Subcutaneous abdominal adipose tissue (tissue), 5 donors: ENCODE data around the gene MAML3.

Source experiments
- H3K27ac ChIP-seq: one replicate; pipeline ENCODE4 v1.7.0; 2013; ENCODE audit warnings: low read depth, mild to moderate bottlenecking, inconsistent platforms, low read length, moderate library complexity
- H3K27me3 ChIP-seq, 5 donors: one replicate each; pipeline ENCODE4 v1.7.0; 2013; ENCODE audit warnings: low read length in 5 of 5, inconsistent platforms in 1 of 5; ENCODE audit not compliant: control insufficient read depth in 5 of 5, insufficient read depth in 4 of 5
- H3K36me3 ChIP-seq, 5 donors: one replicate each; pipeline ENCODE4 v1.7.0; 2013; ENCODE audit warnings: low read length in 5 of 5; ENCODE audit not compliant: control insufficient read depth in 5 of 5, insufficient read depth in 5 of 5
- H3K4me1 ChIP-seq, 5 donors: one replicate each; pipeline ENCODE4 v1.7.0; 2013; ENCODE audit warnings: low read length in 5 of 5, mild to moderate bottlenecking in 3 of 5, moderate library complexity in 1 of 5; ENCODE audit not compliant: control insufficient read depth in 5 of 5, insufficient read depth in 5 of 5
- H3K4me3 ChIP-seq, 5 donors: one replicate each; pipeline ENCODE4 v1.7.0; 2013; ENCODE audit warnings: low read length in 5 of 5, low read depth in 1 of 5
- H3K9ac ChIP-seq, 5 donors: one replicate each; pipeline ENCODE4 v1.7.0; 2013; ENCODE audit warnings: low read length in 5 of 5, mild to moderate bottlenecking in 4 of 5, moderate library complexity in 3 of 5
- H3K9me3 ChIP-seq, 5 donors: one replicate each; pipeline ENCODE4 v1.7.0; 2013; ENCODE audit warnings: low read length in 5 of 5; ENCODE audit not compliant: control insufficient read depth in 5 of 5
- donor health status: healthy.
- donor health status: healthy.
- donor health status: healthy.
- donor health status: healthy.
- donor health status: healthy.

The MAML3 gene

DNA sequence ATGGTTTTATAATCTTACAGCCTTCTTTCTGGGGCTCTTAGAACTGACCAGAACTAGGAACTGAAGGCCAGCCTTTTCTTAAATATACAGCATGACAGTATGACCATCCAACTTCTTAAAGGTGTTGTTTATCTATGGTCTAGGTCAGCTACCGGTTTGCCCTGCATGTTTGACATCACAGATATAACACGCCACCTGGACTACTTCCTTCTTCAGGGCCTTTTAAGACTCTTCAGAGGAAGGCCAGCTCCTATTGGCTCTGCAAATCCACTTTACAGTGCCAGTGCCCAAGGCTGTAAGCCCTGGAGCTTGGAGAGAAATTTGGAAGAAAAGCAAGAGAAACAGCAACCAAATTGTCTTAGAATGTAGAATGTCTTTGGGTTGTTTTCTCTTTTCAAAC lies 302.9 kb downstream of the MAML3 start:
- Histone ChIP-seq H3K9me3 (no peaks in the 10 kb centered on the region), H3K9ac (no peak overlapping the region), H3K27ac (no peak overlapping the region), H3K4me1 (no peaks in the 10 kb centered on the region), H3K36me3 (peaks cover 0 to 3% (median 0%) of the 10 kb centered on the region in 5 donors), H3K4me3 (no peak overlapping the region), H3K27me3 (no peaks in the 10 kb centered on the region)

DNA sequence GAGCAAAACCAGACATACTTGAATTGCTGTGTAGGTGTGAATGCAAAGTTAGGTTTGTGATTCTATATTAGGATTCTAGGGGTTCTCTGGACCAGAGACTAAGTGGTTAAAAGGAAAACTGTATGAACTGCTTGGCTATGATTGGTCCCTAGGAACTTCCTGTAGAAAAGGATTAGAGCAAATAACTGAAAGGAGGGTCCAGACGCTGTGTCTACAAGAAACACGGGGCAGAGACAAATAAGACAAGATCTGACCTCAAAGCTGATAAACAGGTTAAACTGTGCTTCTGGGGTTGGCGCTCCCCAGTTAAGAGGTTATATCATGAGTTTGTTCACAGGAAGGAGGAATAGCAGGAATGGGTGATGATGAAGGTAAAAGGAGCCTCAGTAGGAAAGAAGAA lies 304.8 kb downstream of the MAML3 start:
- no peak overlapping the region for H3K4me3 ChIP-seq

DNA sequence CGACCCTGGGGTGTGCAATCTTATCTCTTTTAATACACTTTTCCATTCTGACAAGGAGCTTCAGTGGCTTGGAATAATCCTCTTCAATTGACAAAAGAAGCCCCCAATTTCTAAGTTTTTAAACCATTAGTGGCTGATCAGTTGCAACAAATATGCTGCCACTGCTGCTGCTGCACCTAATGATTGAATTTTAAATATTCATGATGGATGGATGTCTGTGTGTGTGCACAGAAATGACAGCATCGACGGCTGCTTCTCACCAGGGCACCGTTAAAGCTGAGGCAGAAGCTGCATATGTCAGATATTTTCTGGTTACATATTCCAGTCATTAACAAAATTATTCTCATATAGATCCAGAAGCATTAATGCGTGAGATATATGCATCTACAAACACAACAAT lies 306.0 kb downstream of the MAML3 start:
- no peaks in the 10 kb centered on the region for H3K9me3 ChIP-seq
- no peaks in the 10 kb centered on the region for H3K4me1 ChIP-seq
- no peak overlapping the region for H3K27ac ChIP-seq
- H3K36me3 ChIP-seq: no peaks in the 10 kb centered on the region
- H3K27me3 ChIP-seq: no peaks in the 10 kb centered on the region
- no peak overlapping the region for H3K9ac ChIP-seq
- H3K4me3 ChIP-seq: no peak overlapping the region

More for the DNA sequence above, 304.8 kb downstream of the MAML3 start:
- Histone ChIP-seq H3K4me1 (no peaks in the 10 kb centered on the region), H3K9ac (no peak overlapping the region), H3K27me3 (no peaks in the 10 kb centered on the region), H3K36me3 (no peaks in the 10 kb centered on the region), H3K9me3 (no peaks in the 10 kb centered on the region), H3K27ac (no peak overlapping the region)

DNA sequence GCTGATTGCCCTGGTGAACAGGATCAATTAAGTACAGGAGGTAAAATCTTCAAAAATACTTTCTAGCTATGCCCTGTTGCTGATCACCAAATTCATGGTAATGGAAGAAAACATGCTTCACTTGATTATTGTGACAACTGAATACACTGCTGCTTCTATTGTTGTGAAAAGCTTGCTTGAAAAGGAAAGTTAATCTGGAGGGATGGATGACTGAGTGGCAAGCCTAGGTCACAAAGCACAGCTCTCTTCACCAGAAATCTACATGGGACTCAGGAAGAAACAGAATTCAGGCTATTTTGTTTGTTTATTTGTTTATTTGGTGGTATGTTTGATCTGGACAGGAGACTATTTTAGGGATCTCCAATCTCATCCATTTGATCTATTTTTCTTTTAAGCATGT lies 306.4 kb downstream of the MAML3 start:
- Histone ChIP-seq H3K27me3 (no peaks in the 10 kb centered on the region), H3K9me3 (no peaks in the 10 kb centered on the region), H3K9ac (no peak overlapping the region), H3K4me3 (no peak overlapping the region), H3K36me3 (no peaks in the 10 kb centered on the region), H3K4me1 (no peaks in the 10 kb centered on the region), H3K27ac (no peak overlapping the region)

DNA sequence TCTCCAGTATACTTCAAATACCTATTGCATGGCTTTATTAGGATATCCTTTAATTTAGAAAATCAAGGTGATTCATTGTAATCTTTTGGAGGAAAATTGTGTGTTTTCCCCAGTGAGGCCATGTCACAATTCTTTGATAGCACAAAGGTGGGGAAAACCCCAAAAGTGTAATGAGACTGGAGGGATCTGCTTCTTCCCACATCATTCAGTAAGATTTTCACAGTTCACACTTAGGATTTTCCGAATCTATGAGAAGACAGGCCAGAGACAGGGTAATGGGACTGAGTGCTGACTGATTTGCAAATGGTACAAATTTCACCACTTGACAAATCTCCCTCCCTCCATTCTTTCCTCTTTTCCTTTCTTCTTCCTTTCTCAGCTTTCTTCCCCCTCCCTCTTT lies 307.2 kb downstream of the MAML3 start:
- Histone ChIP-seq H3K27me3 (no peaks in the 10 kb centered on the region), H3K9ac (no peak overlapping the region), H3K4me1 (peaks cover 0 to 3% (median 0%) of the 10 kb centered on the region in 5 donors)

DNA sequence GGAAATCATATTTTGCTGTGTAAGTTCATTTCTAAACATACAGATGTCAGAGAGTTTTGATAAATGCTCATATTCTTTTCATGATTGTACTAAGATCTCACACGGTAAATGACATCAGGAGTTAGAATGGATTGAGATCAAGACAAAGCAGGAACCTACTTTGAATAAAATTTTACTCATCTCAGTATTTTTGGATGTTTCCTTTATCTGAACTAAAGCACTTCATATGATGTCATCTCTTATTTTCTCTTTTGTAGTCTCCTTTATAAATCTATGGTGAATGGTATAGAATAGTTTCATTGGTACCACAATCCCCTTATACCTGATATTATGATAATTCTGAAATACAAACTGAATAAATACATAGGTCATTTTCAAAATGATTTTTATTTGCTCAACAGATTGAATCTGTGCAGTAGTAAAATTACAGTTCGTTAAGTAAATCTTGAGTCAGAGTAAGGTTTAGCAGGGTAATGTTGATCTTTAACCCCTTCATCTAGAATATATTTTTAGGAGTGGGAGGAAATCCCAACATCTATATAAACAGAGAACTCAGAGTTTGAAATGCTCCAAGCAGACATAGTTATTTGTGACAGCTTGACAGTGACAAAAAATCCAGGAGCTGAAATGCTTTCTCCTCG lies 308.4 kb downstream of the MAML3 start:
- H3K36me3 ChIP-seq: no peaks in the 10 kb centered on the region
- H3K4me3 ChIP-seq: no peak overlapping the region
- H3K9ac ChIP-seq: no peak overlapping the region
- peaks cover 0 to 10% (median 0%) of the 10 kb centered on the region in 5 donors for H3K4me1 ChIP-seq
- H3K27ac ChIP-seq: no peak overlapping the region
- H3K9me3 ChIP-seq: no peaks in the 10 kb centered on the region
- no peaks in the 10 kb centered on the region for H3K27me3 ChIP-seq

More for the DNA sequence above, 307.2 kb downstream of the MAML3 start:
- Histone ChIP-seq H3K27ac (no peak overlapping the region), H3K4me3 (no peak overlapping the region), H3K9me3 (no peaks in the 10 kb centered on the region), H3K36me3 (no peaks in the 10 kb centered on the region)

DNA sequence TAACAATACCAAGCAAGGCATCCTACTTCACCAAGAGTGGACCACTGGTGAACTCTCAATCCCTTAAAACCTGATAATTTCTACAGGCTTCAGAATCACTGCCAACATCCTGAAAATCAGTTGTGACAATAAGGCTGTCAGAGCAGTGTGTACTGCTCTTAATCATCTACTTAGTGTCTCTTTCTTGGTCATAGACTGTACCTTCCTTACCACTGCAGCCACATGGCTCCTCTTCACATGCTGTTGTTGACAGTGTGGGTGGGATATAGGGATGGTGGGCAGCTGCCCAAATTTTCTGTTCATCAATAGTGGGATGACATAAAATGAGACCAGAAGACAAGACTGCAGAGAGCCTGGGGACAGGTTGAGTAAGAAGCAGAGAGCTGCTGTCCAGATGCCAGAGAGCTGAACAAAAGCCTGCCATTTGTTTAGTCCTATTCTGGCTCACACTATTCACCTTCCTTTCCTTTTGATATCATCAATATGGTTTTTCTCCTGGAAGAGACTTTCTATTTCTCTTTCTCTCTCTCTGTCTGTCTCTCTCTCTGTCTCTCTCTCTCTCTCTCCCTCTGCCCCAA lies 309.4 kb downstream of the MAML3 start:
- Histone ChIP-seq H3K27me3 (no peaks in the 10 kb centered on the region), H3K9me3 (no peaks in the 10 kb centered on the region), H3K4me1 (peaks cover 0 to 17% (median 5%) of the 10 kb centered on the region in 5 donors), H3K9ac (no peak overlapping the region), H3K27ac (no peak overlapping the region), H3K4me3 (no peak overlapping the region), H3K36me3 (no peaks in the 10 kb centered on the region)

DNA sequence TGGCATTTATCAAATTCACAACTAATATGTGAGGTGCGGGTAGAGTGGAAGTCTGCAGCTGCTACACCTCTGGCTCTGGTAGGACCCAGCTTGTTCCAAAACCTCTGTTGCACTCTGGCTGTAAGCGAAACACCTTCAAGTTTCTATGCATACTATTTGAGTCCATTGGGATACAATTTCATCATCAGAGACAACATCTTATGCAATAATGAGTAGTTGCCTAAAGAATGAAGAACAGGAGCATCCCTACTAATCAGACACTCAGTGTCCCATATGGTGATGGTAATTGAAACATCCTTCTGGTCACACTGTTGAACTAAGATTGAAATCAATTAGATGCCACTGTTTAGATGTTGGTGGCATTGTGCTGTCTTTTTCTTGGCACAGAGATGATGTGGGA lies 309.9 kb downstream of the MAML3 start:
- H3K27ac ChIP-seq: no peak overlapping the region
- H3K4me3 ChIP-seq: no peak overlapping the region
- H3K9ac ChIP-seq: no peak overlapping the region
- H3K27me3 ChIP-seq: no peaks in the 10 kb centered on the region
- H3K4me1 ChIP-seq: peaks cover 0 to 22% (median 8%) of the 10 kb centered on the region in 5 donors
- H3K9me3 ChIP-seq: no peaks in the 10 kb centered on the region
- no peaks in the 10 kb centered on the region for H3K36me3 ChIP-seq

DNA sequence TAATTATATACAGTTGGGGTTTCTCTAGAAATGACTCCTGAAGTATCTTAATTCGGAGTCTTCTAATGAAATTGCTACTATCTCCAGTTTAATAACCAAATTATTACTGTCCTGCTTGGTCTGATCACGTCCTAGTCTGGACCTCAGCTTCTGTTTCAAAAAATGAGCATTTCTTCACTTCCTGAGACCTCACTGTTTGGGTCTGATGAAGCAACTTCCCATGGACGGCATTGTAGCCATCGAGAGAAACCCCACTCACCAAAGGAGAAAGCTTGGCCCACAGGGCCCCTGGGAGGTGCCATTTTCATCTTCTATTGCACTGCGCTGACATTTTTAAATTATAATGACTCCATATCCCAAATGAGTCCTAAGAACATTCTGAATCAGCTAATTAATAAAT lies 310.3 kb downstream of the MAML3 start:
- peaks cover 0 to 25% (median 11%) of the 10 kb centered on the region in 5 donors for H3K4me1 ChIP-seq
- no peaks in the 10 kb centered on the region for H3K27me3 ChIP-seq

DNA sequence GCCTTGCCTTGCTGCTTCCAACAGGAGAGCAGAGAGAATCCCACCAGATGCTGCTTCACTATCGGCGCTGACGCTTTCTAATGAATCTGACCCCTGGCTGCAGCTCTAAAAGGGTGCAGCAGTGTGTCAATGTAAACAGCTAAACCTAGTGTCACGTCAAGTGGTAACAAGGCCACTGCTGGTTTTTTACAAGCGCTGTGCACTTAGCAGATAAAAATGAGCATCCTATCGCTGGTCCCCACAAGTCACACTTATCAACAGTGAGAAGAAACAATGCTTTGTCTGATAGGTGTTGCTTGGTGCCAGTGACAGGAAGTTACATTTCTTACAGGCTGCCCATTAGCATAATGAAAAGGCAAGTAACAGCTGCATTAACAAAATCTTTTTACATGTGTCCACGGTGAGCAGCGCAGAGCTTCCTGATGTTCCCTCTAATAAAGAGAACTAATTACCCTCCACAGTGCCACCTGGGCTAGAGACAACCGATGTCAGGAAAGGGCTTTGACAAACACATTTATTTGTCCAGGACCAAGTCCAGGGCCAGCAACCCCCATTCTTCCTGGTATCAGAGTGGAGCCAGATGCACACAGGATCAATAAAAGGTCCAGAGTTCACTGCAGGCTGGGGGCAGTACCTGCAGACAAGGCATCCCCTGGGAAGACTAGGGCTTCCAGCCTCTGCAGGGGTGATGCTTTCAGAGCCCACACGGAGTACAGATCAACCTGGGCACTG lies 312.4 kb downstream of the MAML3 start:
- Histone ChIP-seq H3K27me3 (no peaks in the 10 kb centered on the region), H3K36me3 (no peaks in the 10 kb centered on the region), H3K9me3 (no peaks in the 10 kb centered on the region), H3K27ac (no peak overlapping the region), H3K4me3 (no peak overlapping the region), H3K4me1 (peaks cover 0 to 25% (median 15%) of the 10 kb centered on the region in 5 donors), H3K9ac (no peak overlapping the region)

More for the DNA sequence above, 310.3 kb downstream of the MAML3 start:
- H3K9ac ChIP-seq: no peak overlapping the region
- H3K9me3 ChIP-seq: no peaks in the 10 kb centered on the region
- no peaks in the 10 kb centered on the region for H3K36me3 ChIP-seq
- H3K27ac ChIP-seq: no peak overlapping the region
- H3K4me3 ChIP-seq: no peak overlapping the region
